Esophagus squamous epithelium (tissue), 4 donors: ENCODE data around the gene CDH13.

ENCODE experiments used
- CTCF ChIP-seq, 6 experiments: fragments of 450-650 bp in 4 of 6; fragments of 200-600 bp in 2 of 6; sonication (generic) in 2 of 6; IDR thresholded peaks; one replicate each; pipeline ENCODE4 v1.5.1; 2016 to 2019; ENCODE audit warnings: antibody characterized with exemption in 6 of 6, mild to moderate bottlenecking in 4 of 6, moderate library complexity in 4 of 6
- POLR2A ChIP-seq, 4 donors: fragments of 450-650 bp; IDR thresholded peaks; one replicate each; pipeline ENCODE4 v1.6.1; 2017; ENCODE audit warnings: antibody characterized with exemption in 4 of 4, mild to moderate bottlenecking in 4 of 4, moderate library complexity in 3 of 4

- TF ChIP-seq CTCF (IDR thresholded peaks at IDR 0.05) = no peak
- no peak for TF ChIP-seq POLR2A (IDR thresholded peaks at IDR 0.05)
Measured at GRCh38 chr16:83233153-83233552, 606.4 kb downstream of the CDH13 start.
